Measurements from ENCODE around the gene SUFU. TPM values are rescaled to one million over a fixed set of nuclear protein-coding genes. Genes with fewer than 3 reads are reported as not detected.

SUFU gene
- total RNA-seq, 1 donor = 3.3 TPM

DNA sequence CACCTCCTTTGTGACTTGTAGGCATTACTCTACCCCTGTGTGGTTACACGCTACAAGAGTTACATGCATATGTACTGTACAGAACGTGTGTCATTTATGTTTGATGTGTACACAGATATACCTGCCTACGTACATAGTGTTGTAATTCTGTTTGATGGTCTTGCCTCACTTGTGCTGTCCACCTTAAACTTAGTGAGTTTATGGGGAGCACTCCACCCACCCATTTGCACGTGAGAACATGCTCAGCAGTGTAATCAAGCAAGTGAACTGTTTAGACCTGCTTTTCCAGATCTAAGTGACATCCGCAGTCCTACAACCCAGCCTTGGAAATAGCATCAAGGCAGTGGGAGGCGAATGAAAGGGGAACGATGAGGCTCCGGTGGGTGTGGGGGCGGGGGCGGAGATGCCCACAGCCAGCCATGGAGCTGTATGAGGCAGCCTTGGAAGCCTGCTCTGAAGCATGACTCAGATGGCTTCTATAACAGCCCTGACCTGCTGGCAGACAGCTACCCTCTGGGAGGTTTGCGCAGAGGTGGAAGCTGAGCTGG lies 52.1 kb downstream of the SUFU start:
- peak; percentile 67 for DNase-seq (ENCODE audit: low read depth)
- no peak overlapping the region for H3K4me3 ChIP-seq (ENCODE audit: low read depth, low read length)
- TF ChIP-seq, protein P1, sequence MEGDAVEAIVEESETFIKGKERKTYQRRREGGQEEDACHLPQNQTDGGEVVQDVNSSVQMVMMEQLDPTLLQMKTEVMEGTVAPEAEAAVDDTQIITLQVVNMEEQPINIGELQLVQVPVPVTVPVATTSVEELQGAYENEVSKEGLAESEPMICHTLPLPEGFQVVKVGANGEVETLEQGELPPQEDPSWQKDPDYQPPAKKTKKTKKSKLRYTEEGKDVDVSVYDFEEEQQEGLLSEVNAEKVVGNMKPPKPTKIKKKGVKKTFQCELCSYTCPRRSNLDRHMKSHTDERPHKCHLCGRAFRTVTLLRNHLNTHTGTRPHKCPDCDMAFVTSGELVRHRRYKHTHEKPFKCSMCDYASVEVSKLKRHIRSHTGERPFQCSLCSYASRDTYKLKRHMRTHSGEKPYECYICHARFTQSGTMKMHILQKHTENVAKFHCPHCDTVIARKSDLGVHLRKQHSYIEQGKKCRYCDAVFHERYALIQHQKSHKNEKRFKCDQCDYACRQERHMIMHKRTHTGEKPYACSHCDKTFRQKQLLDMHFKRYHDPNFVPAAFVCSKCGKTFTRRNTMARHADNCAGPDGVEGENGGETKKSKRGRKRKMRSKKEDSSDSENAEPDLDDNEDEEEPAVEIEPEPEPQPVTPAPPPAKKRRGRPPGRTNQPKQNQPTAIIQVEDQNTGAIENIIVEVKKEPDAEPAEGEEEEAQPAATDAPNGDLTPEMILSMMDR (IDR thresholded peaks at IDR 0.05; ENCODE audit: insufficient read depth, low read length) = no peak

DNA sequence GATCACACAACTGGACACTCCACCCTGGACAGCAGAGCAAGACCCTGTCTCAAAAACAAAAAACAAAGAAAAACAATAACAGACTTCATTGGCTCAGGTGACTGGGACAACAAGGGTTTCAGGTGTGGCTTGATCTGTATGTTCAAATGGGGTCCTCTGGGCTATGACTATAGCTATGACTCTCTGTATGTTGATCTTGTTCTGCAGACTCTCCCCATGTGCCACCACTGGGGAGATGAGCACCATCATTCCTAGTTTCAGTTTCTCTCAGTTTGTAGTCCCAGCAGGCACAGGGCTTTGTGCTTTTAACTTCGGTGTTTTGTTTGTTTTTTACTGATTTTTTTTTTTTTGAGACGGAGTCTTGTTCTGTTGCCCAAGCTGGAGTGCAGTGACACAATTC lies 53.8 kb downstream of the SUFU start:
- DNase-seq (ENCODE audit: low read depth) = no peak
- TF ChIP-seq, protein P1 (IDR thresholded peaks at IDR 0.05; ENCODE audit: insufficient read depth, low read length) = no peak
- H3K4me3 ChIP-seq (ENCODE audit: low read depth, low read length) = no peak overlapping the region

DNA sequence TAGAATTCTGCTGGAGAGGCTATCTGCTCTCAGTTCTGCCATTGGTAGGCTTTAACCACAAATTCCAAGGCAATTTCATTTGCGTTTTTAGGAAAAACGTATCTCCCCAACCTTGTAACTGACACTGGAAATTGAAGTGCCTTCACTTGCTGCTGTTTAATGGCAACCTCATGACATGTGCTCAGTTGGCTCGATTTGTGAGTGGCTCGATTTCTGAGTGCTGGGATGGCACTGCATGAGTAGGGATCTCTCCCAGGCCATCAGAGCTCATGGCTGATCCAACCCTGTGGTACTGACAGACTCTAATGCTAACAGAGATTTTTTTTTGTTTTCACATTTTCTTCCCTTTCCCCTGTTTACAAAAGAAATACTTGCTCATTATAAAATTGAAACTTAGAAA lies 56.0 kb downstream of the SUFU start:
- TF ChIP-seq, protein P1 (IDR thresholded peaks at IDR 0.05; ENCODE audit: insufficient read depth, low read length) = no peak
- no peak for DNase-seq (ENCODE audit: low read depth)
- no peak overlapping the region for H3K4me3 ChIP-seq (ENCODE audit: low read depth, low read length)

DNA sequence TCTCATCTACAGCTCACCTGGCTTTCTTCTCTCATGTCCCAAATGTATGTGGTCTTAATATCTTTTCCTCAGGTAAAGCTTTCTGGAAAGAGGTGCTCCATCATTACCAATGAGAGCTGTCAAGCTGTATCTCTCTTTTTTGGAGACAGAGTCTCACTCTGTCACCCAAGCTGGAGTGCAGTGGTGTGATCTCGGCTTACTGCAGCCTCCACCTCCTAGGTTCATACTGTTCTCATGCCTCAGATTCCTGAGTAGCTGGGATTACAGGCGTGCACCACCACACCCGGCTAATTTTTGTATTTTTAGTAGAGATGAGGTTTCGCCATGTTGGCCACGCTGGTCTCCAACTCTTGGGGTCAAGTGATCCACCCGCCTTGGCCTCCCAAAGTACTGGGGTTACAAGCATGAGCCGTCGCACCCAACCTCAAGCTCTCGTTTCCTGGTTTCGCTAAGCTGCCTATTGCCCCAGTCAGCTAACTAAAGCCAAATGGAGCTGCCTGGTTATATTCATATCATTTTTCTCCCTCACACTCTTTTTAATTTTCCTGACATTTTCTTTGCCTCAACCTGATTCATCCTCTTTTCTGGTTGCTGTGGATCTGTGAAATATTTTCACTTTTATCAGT lies 60.5 kb downstream of the SUFU start:
- no peak overlapping the region for H3K4me3 ChIP-seq (ENCODE audit: low read depth, low read length)
- TF ChIP-seq, protein P1 (IDR thresholded peaks at IDR 0.05; ENCODE audit: insufficient read depth, low read length) = no peak
- DNase-seq (ENCODE audit: low read depth) = no peak

DNA sequence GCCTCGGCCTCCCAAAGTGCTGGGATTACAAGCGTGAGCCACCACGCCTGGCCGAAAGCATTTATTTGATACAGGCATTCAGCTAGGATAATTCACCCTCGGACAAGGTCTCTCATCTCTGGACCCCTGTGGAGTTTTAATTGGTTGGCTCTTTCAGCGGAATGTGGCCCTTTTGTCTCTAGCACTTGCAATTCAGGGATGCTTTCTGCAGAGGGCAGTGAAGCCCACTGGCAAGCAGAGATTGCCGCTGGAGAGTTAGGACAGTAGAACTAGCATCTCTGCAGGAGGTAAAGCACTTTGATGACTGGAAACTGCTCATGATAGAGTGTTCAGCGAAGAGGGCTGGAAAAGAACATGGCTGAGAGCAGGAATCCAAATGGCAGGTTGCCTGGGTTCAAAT lies 62.0 kb downstream of the SUFU start:
- no peak overlapping the region for H3K4me3 ChIP-seq (ENCODE audit: low read depth, low read length)
- TF ChIP-seq, protein P1 (IDR thresholded peaks at IDR 0.05; ENCODE audit: insufficient read depth, low read length) = no peak
- no peak for DNase-seq (ENCODE audit: low read depth)

DNA sequence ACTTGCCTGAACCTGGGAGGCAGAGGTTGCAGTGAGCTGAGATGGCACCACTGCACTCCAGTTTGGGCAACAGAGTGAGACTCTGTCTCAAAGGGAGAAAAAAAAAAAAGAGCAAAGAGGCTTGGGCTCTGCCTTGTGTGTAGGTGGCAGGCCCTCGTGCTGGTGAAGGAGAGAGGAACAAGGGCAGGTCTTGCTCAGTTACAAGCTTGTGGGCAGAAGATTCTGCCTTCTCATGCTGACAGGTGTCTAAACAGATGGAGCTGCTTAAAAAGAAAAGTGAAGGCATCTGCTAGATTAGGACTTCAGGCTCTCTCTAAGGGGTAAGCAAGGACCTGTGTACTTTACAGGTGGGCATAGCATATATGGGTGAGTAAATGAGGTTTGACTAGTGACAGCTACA lies 75.0 kb downstream of the SUFU start:
- H3K4me3 ChIP-seq (ENCODE audit: low read depth, low read length) = no peak overlapping the region
- TF ChIP-seq, protein P1 (IDR thresholded peaks at IDR 0.05; ENCODE audit: insufficient read depth, low read length) = no peak
- DNase-seq (ENCODE audit: low read depth) = no peak

DNA sequence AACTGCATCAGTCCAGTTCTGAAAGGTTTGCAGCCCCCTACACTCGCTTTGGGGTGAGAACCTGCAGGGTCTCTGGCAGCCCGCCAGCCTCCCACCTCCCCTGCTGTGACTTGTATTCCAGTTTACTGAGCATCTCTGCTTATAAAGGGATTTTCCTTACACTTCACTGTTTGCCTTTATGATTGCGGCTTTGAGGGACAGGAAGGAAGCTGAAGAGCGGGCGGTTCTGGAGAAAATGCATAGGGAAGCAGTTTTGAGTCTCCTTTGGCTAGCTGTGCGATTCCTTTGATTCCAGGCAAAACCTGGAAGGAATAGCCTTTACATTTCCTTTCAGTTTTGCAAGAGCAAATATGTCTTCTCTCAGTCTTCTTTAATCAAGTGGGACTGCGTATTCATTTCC lies 75.6 kb downstream of the SUFU start:
- peak; percentile 25 for DNase-seq (ENCODE audit: low read depth)
- TF ChIP-seq, protein P1 (IDR thresholded peaks at IDR 0.05; ENCODE audit: insufficient read depth, low read length) = no peak
- H3K4me3 ChIP-seq (ENCODE audit: low read depth, low read length) = no peak overlapping the region

All from fibroblast of the aortic adventitia (primary cell).